ENCODE measurements around the gene RPLP2. TPM values are rescaled to one million over a fixed set of nuclear protein-coding genes. Genes with fewer than 3 reads are reported as not detected.

Gene RPLP2
- total RNA-seq, 1 experiment from 2014 or later, result 2,582 TPM

- DNase-seq (ENCODE audit: low spot score) (peak; percentile 35), ATAC-seq (no peak)
- H3K36me3 Mint-ChIP-seq, result no peaks in the 10 kb centered on the region
- H3K4me1 Mint-ChIP-seq, result peaks cover 41% of the 10 kb centered on the region
- no peak for TF ChIP-seq ZNF512 (CRISPR knock-in tag; IDR thresholded peaks at IDR 0.05; ENCODE audit: borderline replicate concordance)
- ChIA-PET CTCF (interaction anchor here (2.4 to 7.7 kb wide), 6 partner anchors 10 to 274 kb away, joined by 8 to 82 read pairs (median 16); partner anchors contain the start of genes PNPLA2, POLR2L and TSPAN4), POLR2A (interaction anchor here (0.6 to 4.7 kb wide), 8 partner anchors 9 to 213 kb away, joined by 3 to 38 read pairs (median 5); partner anchors contain the start of genes IRF7, PNPLA2, RPLP2 and TSPAN4)
- H3K27me3 Mint-ChIP-seq (ENCODE audit: low read depth), result peaks cover 30% of the 10 kb centered on the region
- H3K9me3 Mint-ChIP-seq, result no peaks in the 10 kb centered on the region
- peak overlapping the region; percentile 76 for H3K4me3 Mint-ChIP-seq
- H3K27ac Mint-ChIP-seq, result no peak overlapping the region
Measured at GRCh38 chr11:828506-829175, 18.9 kb downstream of the RPLP2 start.

- ATAC-seq (peak; percentile 0; the same call in 1 of the 2 replicates), DNase-seq (ENCODE audit: low spot score) (peak; percentile 60)
- no peaks in the 10 kb centered on the region for H3K36me3 Mint-ChIP-seq
- H3K27me3 Mint-ChIP-seq (ENCODE audit: low read depth), result peaks cover 33% of the 10 kb centered on the region
- peaks cover 48% of the 10 kb centered on the region for H3K4me1 Mint-ChIP-seq
- H3K27ac Mint-ChIP-seq, result no peak overlapping the region
- ChIA-PET POLR2A (interaction anchor here (0.6 to 4.7 kb wide), 7 partner anchors 10 to 214 kb away, joined by 3 to 38 read pairs (median 5); partner anchors contain the start of genes IRF7, PNPLA2, RPLP2 and TSPAN4), CTCF (interaction anchor here (0.5 to 7.7 kb wide), 8 partner anchors 9 to 698 kb away, joined by 3 to 82 read pairs (median 12); partner anchors contain the start of genes PNPLA2, POLR2L and TSPAN4)
- no peaks in the 10 kb centered on the region for H3K9me3 Mint-ChIP-seq
- H3K4me3 Mint-ChIP-seq, result peak overlapping the region; percentile 76
- TF ChIP-seq ESRRA (CRISPR knock-in tag; IDR thresholded peaks at IDR 0.05; ENCODE audit: borderline replicate concordance), result 0 out of 2 replicates have a peak, but pooled peaks have one; percentile 36
- TF ChIP-seq NR3C1 (CRISPR knock-in tag; conservative IDR thresholded peaks at IDR 0.05; ENCODE audit: low read depth), result no peak
- TF ChIP-seq ARID4B (CRISPR knock-in tag; IDR thresholded peaks at IDR 0.05; ENCODE audit: borderline replicate concordance), result no peak
- no peak for TF ChIP-seq ATF3 (CRISPR knock-in tag; conservative IDR thresholded peaks at IDR 0.05)
- TF ChIP-seq USF2 (CRISPR knock-in tag; IDR thresholded peaks at IDR 0.05), result no peak
- no peak for TF ChIP-seq GRHL2 (CRISPR knock-in tag; IDR thresholded peaks at IDR 0.05; ENCODE audit: insufficient replicate concordance, severe bottlenecking)
- 0 out of 2 replicates have a peak, but pooled peaks have one; percentile 76 for TF ChIP-seq MAX (CRISPR knock-in tag; IDR thresholded peaks at IDR 0.05)
- TF ChIP-seq ZBTB21 (CRISPR knock-in tag; IDR thresholded peaks at IDR 0.05; ENCODE audit: borderline replicate concordance), result no peak
- no peak for TF ChIP-seq ZNF671 (CRISPR knock-in tag; IDR thresholded peaks at IDR 0.05)
- no peak for TF ChIP-seq FOXJ3 (CRISPR knock-in tag; IDR thresholded peaks at IDR 0.05; ENCODE audit: borderline replicate concordance)
- peak; percentile 9; the same call in 1 of the 2 replicates for TF ChIP-seq TCF7 (CRISPR knock-in tag; IDR thresholded peaks at IDR 0.05; ENCODE audit: low read depth)
- no peak for TF ChIP-seq USF1 (CRISPR knock-in tag; IDR thresholded peaks at IDR 0.05)
- no peak for TF ChIP-seq ZNF512 (CRISPR knock-in tag; IDR thresholded peaks at IDR 0.05; ENCODE audit: borderline replicate concordance)
- TF ChIP-seq MYBL2 (CRISPR knock-in tag; IDR thresholded peaks at IDR 0.05), result 0 out of 2 replicates have a peak, but pooled peaks have one; percentile 4
- TF ChIP-seq NFE2L1 (CRISPR knock-in tag; IDR thresholded peaks at IDR 0.05), result no peak
- TF ChIP-seq FOXP4 (CRISPR knock-in tag; IDR thresholded peaks at IDR 0.05), result no peak
- TF ChIP-seq NR1H2 (CRISPR knock-in tag; IDR thresholded peaks at IDR 0.05), result no peak
- TF ChIP-seq ZNF219 (CRISPR knock-in tag; IDR thresholded peaks at IDR 0.05; ENCODE audit: borderline replicate concordance), result no peak
- TF ChIP-seq PRRX2 (CRISPR knock-in tag; IDR thresholded peaks at IDR 0.05), result no peak
Measured at GRCh38 chr11:829176-829846, 19.5 kb downstream of the RPLP2 start.
